Fibroblast of villous mesenchyme (primary cell): ENCODE results near the gene NEK6. TPM values are rescaled to one million over a fixed set of nuclear protein-coding genes. Genes with fewer than 3 reads are reported as not detected.

Experiments used
- DNase-seq: peaks from one replicate; pipeline ENCODE4 v3.0.0-alpha.2; 2010; ENCODE audit warnings: low read depth
- H3K4me3 ChIP-seq: 2 replicates; pipeline ENCODE4 v1.5.1; 2011; ENCODE audit warnings: low read depth, mild to moderate bottlenecking, low read length
- total RNA-seq: library from RNA; depleted of rRNA; stranded (reverse); fragments of >200 nt; gene quantifications from 2 replicates; pipeline ENCODE4 v1.2.3, GENCODE V29; 2012
- TF ChIP-seq, protein P1 (sequence below): IDR thresholded peaks from 2 replicates; pipeline ENCODE4 v1.5.1; 2012; ENCODE audit warnings: low read depth, mild to moderate bottlenecking, low read length; ENCODE audit not compliant: insufficient read depth

The NEK6 gene
- total RNA-seq, 1 donor, result 41.9 TPM

DNA sequence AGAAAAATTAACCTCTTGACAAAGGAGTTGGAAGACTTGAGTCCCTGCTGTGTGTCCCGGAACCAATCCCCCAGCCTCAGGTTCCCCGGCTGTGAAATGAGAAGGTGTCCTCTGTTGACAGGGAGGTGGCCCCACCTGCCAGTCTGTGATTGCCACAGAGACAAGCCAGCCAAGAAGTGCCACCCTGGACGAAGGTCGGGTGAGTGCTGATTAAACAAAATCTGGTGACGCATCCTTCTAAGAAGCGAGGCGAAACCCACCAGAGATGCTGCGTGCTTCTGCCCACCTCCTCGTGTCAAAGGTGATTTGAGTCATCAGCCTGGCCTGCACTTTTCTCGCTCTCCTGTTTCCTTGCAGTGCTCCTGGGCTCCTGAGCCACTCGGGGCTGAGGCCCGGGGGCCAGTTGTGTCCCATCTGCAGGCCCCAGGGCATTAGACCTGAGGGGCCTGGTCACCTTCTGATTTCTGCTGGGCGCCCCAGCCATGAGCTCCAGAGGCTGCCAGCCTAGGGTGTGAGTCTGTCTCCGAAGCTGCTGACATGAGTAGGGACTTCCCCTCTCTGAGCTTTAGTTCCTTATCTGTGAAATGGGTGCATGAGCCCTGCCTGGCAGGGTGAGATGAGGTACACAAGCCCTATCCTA, 28.7 kb downstream of the NEK6 start:
- peak overlapping the region; percentile 15 for H3K4me3 ChIP-seq

GRCh38 chr9:124290053-124290591, 32.4 kb downstream of the NEK6 start:
- TF ChIP-seq, protein P1, sequence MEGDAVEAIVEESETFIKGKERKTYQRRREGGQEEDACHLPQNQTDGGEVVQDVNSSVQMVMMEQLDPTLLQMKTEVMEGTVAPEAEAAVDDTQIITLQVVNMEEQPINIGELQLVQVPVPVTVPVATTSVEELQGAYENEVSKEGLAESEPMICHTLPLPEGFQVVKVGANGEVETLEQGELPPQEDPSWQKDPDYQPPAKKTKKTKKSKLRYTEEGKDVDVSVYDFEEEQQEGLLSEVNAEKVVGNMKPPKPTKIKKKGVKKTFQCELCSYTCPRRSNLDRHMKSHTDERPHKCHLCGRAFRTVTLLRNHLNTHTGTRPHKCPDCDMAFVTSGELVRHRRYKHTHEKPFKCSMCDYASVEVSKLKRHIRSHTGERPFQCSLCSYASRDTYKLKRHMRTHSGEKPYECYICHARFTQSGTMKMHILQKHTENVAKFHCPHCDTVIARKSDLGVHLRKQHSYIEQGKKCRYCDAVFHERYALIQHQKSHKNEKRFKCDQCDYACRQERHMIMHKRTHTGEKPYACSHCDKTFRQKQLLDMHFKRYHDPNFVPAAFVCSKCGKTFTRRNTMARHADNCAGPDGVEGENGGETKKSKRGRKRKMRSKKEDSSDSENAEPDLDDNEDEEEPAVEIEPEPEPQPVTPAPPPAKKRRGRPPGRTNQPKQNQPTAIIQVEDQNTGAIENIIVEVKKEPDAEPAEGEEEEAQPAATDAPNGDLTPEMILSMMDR, result no peak
- H3K4me3 ChIP-seq, result no peak overlapping the region
- no peak for DNase-seq

More for the DNA sequence above, 28.7 kb downstream of the NEK6 start:
- TF ChIP-seq, protein P1, result no peak
- DNase-seq, result peak; percentile 92

DNA sequence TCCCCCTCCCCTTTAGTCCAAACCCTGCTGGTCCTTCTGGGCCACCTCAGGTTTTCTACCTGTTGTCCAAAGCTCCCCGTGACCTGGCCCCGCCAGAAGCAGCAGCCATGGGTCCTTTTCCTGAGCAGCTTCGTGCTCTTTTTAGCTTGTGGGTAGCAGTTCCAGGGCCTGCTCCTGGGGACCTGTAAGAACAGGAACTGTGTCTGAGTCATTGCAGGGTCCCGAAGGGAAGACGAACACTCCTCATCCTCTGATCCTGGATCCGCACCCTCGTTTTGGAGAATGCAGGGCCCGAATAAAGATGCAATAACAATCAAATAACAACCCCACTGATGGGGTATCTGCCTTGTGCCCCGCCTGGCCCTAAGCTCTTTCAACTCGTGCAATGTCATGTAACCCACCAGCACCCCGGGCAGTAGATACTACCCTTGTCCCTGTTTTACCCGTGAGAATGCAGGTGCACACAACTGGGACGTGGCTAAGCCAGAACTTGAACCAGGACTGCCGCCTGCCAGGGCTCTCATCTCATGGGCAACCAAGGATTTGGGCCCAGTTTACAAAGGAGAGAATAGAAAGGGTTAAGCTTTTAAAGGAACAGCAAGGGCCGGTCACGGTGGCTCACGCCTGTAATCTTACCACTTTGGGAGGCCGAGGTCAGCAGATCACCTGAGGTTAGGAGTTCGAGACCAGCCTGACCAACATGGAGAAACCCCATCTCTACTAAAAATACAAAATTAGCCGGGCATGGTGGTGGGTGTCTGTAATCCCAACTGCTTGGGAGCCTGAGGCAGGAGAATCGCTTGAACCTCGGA, 33.2 kb downstream of the NEK6 start:
- TF ChIP-seq, protein P1, result no peak
- DNase-seq, result no peak
- H3K4me3 ChIP-seq, result no peak overlapping the region

GRCh38 chr9:124291801-124292396, 34.1 kb downstream of the NEK6 start:
- no peak overlapping the region for H3K4me3 ChIP-seq
- DNase-seq, result peak; percentile 21
- TF ChIP-seq, protein P1, result peak; percentile 9

DNA sequence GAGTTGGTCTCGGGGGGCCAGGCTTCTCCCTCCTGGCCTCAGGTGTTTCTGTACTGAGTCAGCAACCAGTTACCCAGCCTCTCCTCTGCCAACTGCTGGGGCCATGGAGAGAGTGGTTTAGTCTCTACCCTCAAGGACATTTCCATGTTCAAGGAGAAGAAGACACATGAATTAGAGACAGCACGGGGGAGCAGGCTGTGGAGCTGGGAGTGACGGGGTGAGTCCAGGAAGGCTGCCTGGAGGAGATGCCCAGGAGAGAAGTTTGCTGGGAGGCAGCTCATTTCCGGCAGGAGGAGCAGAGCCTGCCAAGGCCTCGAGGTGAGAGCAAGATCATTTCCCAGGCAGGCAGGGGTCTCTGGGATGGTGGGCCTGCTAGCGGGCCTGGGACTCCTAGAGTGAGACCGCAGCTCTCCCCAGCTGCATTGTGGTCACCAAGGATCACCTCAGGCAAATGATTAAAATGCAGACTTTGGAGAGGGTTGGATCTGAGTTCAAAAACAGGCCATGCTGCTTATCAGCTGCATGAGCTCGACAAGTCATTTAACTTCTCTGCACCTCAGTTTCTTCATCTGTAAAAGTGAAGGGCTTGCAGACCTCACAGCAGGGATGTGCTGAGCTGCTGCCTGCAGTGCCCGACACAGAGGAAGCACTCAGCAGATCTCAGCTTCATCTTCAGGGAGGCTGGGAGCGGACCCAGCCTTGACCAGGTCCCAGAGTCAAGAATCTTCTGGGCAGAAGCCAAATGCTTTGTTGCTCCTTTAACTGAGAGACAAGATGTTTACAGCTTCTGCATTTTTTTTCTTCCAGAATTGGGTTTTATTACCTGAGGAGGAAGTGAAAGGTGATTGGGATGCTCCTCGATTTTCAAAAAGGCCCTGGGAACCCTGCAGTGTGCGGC, 35.2 kb downstream of the NEK6 start:
- no peak for DNase-seq
- H3K4me3 ChIP-seq, result no peak overlapping the region
- TF ChIP-seq, protein P1, result no peak
